Esophagus squamous epithelium (tissue), 5 donors: ENCODE results near the gene TRPV6. TPM values are rescaled to one million over a fixed set of nuclear protein-coding genes. Genes with fewer than 3 reads are reported as not detected.

Source experiments
- DNase-seq: peaks from one replicate; lab custom pipeline; 2025; lab: John Stamatoyannopoulos, UW
- H3K27ac ChIP-seq, 4 donors: fragments of 200-600 bp; sonication (generic); one replicate each; pipeline ENCODE4 v1.5.1; 2016 to 2019; ENCODE audit warnings: mild to moderate bottlenecking in 1 of 4
- H3K27me3 ChIP-seq, 4 donors: fragments of 200-600 bp; sonication (generic); 1 replicate in 3 of 4; 2 replicates in 1 of 4; pipeline versions ENCODE4 v1.5.1 to v1.6.0; 2017 to 2021; ENCODE audit warnings: antibody characterized with exemption in 1 of 4
- H3K36me3 ChIP-seq, 3 donors: fragments of 200-600 bp; sonication (generic); one replicate each; pipeline ENCODE4 v1.5.1; 2016 to 2019
- H3K4me1 ChIP-seq, 3 donors: fragments of 200-600 bp; sonication (generic); one replicate each; pipeline ENCODE4 v1.5.1; 2017 to 2019
- H3K4me3 ChIP-seq, 4 donors: fragments of 200-600 bp; sonication (generic); 1 replicate in 3 of 4; 2 replicates in 1 of 4; pipeline ENCODE4 v1.5.1; 2016 to 2019; ENCODE audit warnings: mild to moderate bottlenecking in 2 of 4, moderate library complexity in 1 of 4
- H3K9me3 ChIP-seq, 3 donors: fragments of 200-600 bp; sonication (generic); one replicate each; pipeline ENCODE4 v1.5.1; 2016 to 2019
- POLR2A ChIP-seq, 4 donors: fragments of 450-650 bp; IDR thresholded peaks; one replicate each; pipeline ENCODE4 v1.6.1; 2017; ENCODE audit warnings: antibody characterized with exemption in 4 of 4, mild to moderate bottlenecking in 4 of 4, moderate library complexity in 3 of 4
- WGBS, 2 donors: methylation state at CpG; one replicate each; pipeline ENCODE4 v1.1.5; 2018; 5-methylcytosine and 5-hydroxymethylcytosine counted together
- intact Hi-C: fragments of 100-400 bp; cut with DNase I; formaldehyde crosslinking; loops from one replicate; pipeline ENCODE4 v1.15.0; 2022
- total RNA-seq, 4 donors: library from RNA; depleted of rRNA; stranded (reverse); fragments of >200 nt; gene quantifications; one replicate each; pipeline ENCODE4 v1.1.0, GENCODE V29; 2016
- TF ChIP-seq, protein P1 (sequence below), 6 experiments: fragments of 450-650 bp in 4 of 6; fragments of 200-600 bp in 2 of 6; sonication (generic) in 2 of 6; IDR thresholded peaks; one replicate each; pipeline ENCODE4 v1.5.1; 2016 to 2019; ENCODE audit warnings: antibody characterized with exemption in 6 of 6, mild to moderate bottlenecking in 4 of 6, moderate library complexity in 4 of 6
- donor health status: DM: yes; HTN: yes; CAD: no.

The TRPV6 gene
- total RNA-seq, 4 donors from 2014 or later: 0.79 to 6.9 (median 4.5) TPM

DNA sequence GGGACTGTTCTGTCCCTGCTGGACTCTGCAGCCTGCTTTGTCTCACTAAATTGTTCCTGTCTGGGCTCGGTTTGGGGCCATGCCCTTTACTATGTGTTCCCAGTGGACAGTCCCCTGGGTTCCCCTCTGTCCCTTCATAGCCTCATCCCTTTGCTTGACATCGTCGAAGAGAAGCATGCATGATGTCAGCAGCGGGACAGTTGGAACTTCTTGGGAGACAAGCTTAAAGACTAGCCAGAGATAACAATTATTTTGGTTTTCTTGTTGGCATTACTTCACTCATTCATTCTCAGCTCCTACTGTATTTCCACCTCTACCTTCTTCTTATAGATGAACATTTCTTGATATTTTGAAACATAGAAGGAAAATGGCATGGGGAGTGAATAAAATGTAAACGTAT, 27.9 kb downstream of the TRPV6 start:
- no peak for DNase-seq
- H3K27ac ChIP-seq: peak overlapping the region in 2 of 4 donors; percentile 54 to 94
- no peak overlapping the region for H3K4me3 ChIP-seq
- whole genome bisulfite sequencing, 2 donors: 69 to 77% methylated on average over 5 of the region's 5 CpGs
- no peaks in the 10 kb centered on the region for H3K27me3 ChIP-seq
- no peaks in the 10 kb centered on the region for H3K9me3 ChIP-seq
- H3K4me1 ChIP-seq: peaks cover 23 to 51% (median 24%) of the 10 kb centered on the region in 3 donors
- H3K36me3 ChIP-seq: peaks cover 0 to 22% (median 0%) of the 10 kb centered on the region in 3 donors
- no peak for TF ChIP-seq POLR2A (IDR thresholded peaks at IDR 0.05)
- TF ChIP-seq, protein P1, sequence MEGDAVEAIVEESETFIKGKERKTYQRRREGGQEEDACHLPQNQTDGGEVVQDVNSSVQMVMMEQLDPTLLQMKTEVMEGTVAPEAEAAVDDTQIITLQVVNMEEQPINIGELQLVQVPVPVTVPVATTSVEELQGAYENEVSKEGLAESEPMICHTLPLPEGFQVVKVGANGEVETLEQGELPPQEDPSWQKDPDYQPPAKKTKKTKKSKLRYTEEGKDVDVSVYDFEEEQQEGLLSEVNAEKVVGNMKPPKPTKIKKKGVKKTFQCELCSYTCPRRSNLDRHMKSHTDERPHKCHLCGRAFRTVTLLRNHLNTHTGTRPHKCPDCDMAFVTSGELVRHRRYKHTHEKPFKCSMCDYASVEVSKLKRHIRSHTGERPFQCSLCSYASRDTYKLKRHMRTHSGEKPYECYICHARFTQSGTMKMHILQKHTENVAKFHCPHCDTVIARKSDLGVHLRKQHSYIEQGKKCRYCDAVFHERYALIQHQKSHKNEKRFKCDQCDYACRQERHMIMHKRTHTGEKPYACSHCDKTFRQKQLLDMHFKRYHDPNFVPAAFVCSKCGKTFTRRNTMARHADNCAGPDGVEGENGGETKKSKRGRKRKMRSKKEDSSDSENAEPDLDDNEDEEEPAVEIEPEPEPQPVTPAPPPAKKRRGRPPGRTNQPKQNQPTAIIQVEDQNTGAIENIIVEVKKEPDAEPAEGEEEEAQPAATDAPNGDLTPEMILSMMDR (IDR thresholded peaks at IDR 0.05): no peak
- intact Hi-C loops: no loop called here

DNA sequence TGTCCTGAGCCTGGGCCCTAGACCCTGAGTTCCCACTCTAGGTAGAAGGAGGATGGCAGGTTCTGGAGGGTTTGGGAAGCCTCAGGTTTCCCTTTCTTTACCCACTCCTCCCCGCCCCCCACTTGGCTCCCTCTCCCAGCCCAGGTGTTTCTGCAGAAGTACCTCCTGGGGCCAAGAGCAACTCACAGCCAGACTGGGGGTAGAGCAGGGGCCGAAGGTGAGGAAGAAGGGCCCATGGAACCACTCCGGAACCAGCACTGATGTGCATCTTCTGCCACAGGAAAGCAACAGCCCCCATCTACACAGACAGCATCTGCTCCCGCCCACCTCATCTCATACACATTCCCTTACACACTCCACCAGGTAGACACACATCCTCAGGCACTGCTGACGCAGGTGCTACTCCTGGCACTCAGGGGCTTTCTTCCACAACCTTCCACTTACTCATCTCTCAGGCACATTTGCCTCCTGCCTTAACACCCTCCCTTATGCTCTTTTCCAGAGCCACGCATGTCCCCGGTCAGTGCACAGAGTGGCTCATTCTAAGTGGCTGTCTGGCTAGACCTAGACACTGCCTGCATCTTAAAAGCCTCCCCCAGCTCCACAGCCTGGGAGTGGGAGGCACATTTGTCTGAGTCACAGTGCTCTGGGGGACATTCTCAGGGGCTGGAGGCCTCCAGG, 28.8 kb downstream of the TRPV6 start:
- H3K27ac ChIP-seq: peak overlapping the region; percentile 5 to 94 (median 86)
- intact Hi-C loops: no loop called here
- no peaks in the 10 kb centered on the region for H3K27me3 ChIP-seq
- WGBS, 2 donors: 48 to 69% methylated on average over 5 to 6 of the region's 7 CpGs
- no peak for TF ChIP-seq POLR2A (IDR thresholded peaks at IDR 0.05)
- TF ChIP-seq, protein P1 (IDR thresholded peaks at IDR 0.05): no peak
- no peaks in the 10 kb centered on the region for H3K9me3 ChIP-seq
- no peak for DNase-seq
- peak overlapping the region in 2 of 4 donors; percentile 74 to 76 for H3K4me3 ChIP-seq
- peaks cover 23 to 51% (median 24%) of the 10 kb centered on the region in 3 donors for H3K4me1 ChIP-seq
- peaks cover 0 to 12% (median 0%) of the 10 kb centered on the region in 3 donors for H3K36me3 ChIP-seq

DNA sequence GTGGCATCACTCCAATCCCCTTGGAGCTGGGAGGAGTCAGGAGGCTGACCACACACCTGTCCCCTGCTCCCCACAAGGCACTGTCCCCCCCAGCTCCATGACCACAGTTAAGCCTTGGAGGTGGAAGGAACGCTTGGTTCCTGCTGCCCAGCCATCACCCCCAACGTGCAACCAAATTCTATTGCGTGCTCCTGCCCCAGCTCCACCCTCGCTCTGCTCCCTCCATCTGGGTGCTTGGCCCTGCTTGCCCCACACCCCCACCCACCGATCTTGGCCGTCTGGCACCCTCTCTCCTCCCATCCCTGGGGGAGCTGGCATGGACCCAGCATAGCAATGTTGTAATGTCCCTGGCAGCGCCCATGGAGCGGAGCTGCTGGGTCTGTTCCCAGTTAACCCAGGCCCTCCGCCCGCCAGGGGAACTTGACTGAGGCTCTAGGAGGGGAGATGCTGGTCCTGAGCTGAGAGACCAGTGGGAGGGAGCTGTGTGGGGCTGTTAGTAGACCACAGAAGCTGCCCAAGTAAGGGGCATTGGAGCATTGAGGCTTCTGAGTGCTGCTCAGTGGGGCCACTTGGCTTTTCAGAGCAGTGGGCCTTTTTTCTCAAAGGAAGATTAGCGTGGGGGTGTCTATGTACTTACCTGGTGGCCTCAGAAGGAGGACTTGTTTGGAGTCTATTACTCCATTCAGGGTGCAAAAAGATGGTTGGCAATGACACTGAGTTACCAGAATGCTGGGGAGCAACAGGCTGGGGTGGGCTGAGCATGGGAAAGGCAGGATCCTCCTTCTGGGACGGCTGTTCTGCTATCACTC, 29.6 kb downstream of the TRPV6 start:
- Histone ChIP-seq H3K4me1 (peaks cover 23 to 51% (median 24%) of the 10 kb centered on the region in 3 donors), H3K9me3 (no peaks in the 10 kb centered on the region), H3K27ac (peak overlapping the region; percentile 85 to 94 (median 90)), H3K27me3 (no peaks in the 10 kb centered on the region), H3K4me3 (peak overlapping the region; percentile 74 to 78 (median 77)), H3K36me3 (peaks cover 0 to 5% (median 0%) of the 10 kb centered on the region in 3 donors)
- no peak for DNase-seq
- intact Hi-C loops: no loop called here
- no peak for TF ChIP-seq POLR2A (IDR thresholded peaks at IDR 0.05)
- TF ChIP-seq, protein P1 (IDR thresholded peaks at IDR 0.05): no peak
- 25 to 43% methylated on average over 4 to 8 of the region's 12 CpGs for WGBS, 2 donors

DNA sequence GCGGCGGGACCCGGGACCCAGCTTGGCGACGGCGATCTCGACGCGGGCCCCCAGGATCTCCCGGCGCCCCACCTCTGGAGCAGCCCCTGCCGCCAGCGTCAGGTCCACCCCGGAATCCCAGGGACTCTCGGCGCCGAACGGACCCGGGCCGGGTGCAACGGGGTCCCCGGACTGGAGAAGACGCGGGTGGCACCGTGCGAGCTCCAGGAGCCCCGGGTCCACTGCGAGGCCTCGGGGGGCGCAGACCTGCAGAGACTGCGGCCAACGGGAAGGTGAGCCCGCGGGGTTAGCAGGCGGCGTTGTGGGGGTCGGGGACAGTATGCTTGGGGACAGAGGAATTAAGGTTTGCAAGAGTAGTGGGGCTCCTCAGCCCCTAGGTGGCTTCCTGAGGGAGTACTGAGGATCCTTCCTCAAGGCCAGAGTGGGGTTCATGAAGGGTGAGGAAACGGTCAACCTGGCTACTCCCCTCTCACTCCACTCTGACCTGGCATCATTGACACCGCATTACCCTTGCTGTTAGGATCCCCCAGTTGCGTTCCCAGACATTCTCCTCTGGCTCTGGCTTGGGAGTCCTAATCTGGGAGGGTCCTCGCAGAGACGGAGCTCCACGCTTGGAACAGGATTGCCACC, 30.3 kb downstream of the TRPV6 start:
- no peak for DNase-seq
- peak overlapping the region; percentile 74 to 78 (median 77) for H3K4me3 ChIP-seq

More for the DNA sequence above, 30.3 kb downstream of the TRPV6 start:
- peak overlapping the region; percentile 85 to 94 (median 90) for H3K27ac ChIP-seq
- intact Hi-C loops: no loop called here
- TF ChIP-seq, protein P1 (IDR thresholded peaks at IDR 0.05): peak in 1 of 6 experiments; percentile 6
- no peak for TF ChIP-seq POLR2A (IDR thresholded peaks at IDR 0.05)
- 14 to 20% methylated on average over 5 to 11 of the region's 43 CpGs for WGBS, 2 donors
- no peaks in the 10 kb centered on the region for H3K27me3 ChIP-seq
- H3K4me1 ChIP-seq: peaks cover 23 to 48% (median 24%) of the 10 kb centered on the region in 3 donors
- no peaks in the 10 kb centered on the region for H3K9me3 ChIP-seq
- no peaks in the 10 kb centered on the region for H3K36me3 ChIP-seq
